ENCODE results near the gene TMC1.

Gene TMC1

DNA sequence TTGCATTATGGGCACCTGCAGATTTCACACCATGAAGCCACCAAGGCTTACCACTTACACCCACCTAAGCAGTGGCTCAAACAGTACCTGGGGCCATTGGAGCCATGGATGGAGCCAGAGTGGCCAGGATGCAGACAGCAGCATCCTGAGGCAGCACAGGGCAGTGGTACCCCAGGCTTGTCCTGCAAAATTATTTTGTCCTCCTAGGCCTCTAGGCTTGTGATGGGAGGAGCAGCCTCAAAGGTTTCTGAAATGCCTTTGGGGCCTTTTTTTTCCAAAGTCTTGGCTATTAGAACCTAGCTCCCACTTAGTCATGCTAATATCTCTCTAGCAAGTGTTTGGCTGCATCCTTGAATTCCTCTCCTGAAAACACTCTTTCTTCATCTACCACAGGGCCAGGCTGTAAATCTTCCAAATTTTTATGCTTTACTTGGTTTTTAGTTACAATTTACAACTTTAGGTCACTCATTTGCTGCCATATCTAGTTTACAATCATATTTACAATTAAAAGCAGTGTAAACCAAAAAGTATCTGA, 15.7 kb downstream of the TMC1 start:
- no peak for TF ChIP-seq EZH2phosphoT487 (IDR thresholded peaks at IDR 0.05; ENCODE audit: borderline replicate concordance, low read length)
- TF ChIP-seq, protein P1, sequence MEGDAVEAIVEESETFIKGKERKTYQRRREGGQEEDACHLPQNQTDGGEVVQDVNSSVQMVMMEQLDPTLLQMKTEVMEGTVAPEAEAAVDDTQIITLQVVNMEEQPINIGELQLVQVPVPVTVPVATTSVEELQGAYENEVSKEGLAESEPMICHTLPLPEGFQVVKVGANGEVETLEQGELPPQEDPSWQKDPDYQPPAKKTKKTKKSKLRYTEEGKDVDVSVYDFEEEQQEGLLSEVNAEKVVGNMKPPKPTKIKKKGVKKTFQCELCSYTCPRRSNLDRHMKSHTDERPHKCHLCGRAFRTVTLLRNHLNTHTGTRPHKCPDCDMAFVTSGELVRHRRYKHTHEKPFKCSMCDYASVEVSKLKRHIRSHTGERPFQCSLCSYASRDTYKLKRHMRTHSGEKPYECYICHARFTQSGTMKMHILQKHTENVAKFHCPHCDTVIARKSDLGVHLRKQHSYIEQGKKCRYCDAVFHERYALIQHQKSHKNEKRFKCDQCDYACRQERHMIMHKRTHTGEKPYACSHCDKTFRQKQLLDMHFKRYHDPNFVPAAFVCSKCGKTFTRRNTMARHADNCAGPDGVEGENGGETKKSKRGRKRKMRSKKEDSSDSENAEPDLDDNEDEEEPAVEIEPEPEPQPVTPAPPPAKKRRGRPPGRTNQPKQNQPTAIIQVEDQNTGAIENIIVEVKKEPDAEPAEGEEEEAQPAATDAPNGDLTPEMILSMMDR (IDR thresholded peaks at IDR 0.05; ENCODE audit: low read depth, low read length, poor library complexity, severe bottlenecking), result no peak
- H3K27me3 ChIP-seq (ENCODE audit: control insufficient read depth, low read length), result no peaks in the 10 kb centered on the region

DNA sequence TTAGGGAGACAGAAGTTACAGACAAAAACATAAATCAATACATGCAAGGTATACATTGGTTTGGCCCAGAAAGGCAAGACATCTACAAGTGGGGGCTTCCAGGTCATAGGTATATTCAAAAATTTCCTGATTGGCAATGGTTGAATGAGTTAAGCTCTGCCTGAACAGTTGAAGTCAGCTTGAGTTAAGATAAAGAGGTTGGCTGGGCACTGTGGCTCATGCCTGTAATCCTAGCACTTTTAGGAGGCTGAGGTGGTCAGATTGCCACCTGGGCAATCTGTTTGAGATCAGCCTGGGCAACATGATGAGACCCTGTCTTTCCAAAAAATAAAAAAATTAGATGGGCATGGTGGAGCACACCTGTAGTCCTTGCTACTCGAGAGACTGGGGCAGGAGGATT, 16.3 kb downstream of the TMC1 start:
- Histone ChIP-seq H3K4me1 (ENCODE audit: control insufficient read depth, low read length) (no peaks in the 10 kb centered on the region), H3K27ac (ENCODE audit: low read depth, low read length) (no peak overlapping the region), H3K79me2 (ENCODE audit: control insufficient read depth, low read length) (no peaks in the 10 kb centered on the region), H3K9me2 (replicated peaks; ENCODE audit: control insufficient read depth, low read length) (no peaks in the 10 kb centered on the region), H4K20me1 (ENCODE audit: control insufficient read depth, insufficient read depth, low read depth, low read length) (no peaks in the 10 kb centered on the region), H3K36me3 (ENCODE audit: control insufficient read depth, low read length) (no peaks in the 10 kb centered on the region), H3K4me3 (ENCODE audit: low read length) (no peak overlapping the region), H3K9me3 (ENCODE audit: control insufficient read depth, insufficient read depth, low read length) (no peaks in the 10 kb centered on the region), H3K4me2 (ENCODE audit: low read length) (no peak overlapping the region), H3F3A (ENCODE audit: control insufficient read depth, insufficient read depth) (no peaks in the 10 kb centered on the region), H3K27me3 (ENCODE audit: control insufficient read depth, low read length) (no peaks in the 10 kb centered on the region)
- TF ChIP-seq, protein P1 (IDR thresholded peaks at IDR 0.05; ENCODE audit: low read depth, low read length, poor library complexity, severe bottlenecking), result no peak
- no peak for TF ChIP-seq EZH2phosphoT487 (IDR thresholded peaks at IDR 0.05; ENCODE audit: borderline replicate concordance, low read length)

More for the DNA sequence above, 15.7 kb downstream of the TMC1 start:
- no peaks in the 10 kb centered on the region for H3K9me2 ChIP-seq (replicated peaks; ENCODE audit: control insufficient read depth, low read length)
- no peaks in the 10 kb centered on the region for H4K20me1 ChIP-seq (ENCODE audit: control insufficient read depth, insufficient read depth, low read depth, low read length)
- H3F3A ChIP-seq (ENCODE audit: control insufficient read depth, insufficient read depth), result no peaks in the 10 kb centered on the region
- H3K9me3 ChIP-seq (ENCODE audit: control insufficient read depth, insufficient read depth, low read length), result no peaks in the 10 kb centered on the region
- H3K27ac ChIP-seq (ENCODE audit: low read depth, low read length), result no peak overlapping the region
- no peak overlapping the region for H3K4me3 ChIP-seq (ENCODE audit: low read length)
- H3K36me3 ChIP-seq (ENCODE audit: control insufficient read depth, low read length), result no peaks in the 10 kb centered on the region
- no peak overlapping the region for H3K4me2 ChIP-seq (ENCODE audit: low read length)
- H3K79me2 ChIP-seq (ENCODE audit: control insufficient read depth, low read length), result no peaks in the 10 kb centered on the region
- no peaks in the 10 kb centered on the region for H3K4me1 ChIP-seq (ENCODE audit: control insufficient read depth, low read length)

DNA sequence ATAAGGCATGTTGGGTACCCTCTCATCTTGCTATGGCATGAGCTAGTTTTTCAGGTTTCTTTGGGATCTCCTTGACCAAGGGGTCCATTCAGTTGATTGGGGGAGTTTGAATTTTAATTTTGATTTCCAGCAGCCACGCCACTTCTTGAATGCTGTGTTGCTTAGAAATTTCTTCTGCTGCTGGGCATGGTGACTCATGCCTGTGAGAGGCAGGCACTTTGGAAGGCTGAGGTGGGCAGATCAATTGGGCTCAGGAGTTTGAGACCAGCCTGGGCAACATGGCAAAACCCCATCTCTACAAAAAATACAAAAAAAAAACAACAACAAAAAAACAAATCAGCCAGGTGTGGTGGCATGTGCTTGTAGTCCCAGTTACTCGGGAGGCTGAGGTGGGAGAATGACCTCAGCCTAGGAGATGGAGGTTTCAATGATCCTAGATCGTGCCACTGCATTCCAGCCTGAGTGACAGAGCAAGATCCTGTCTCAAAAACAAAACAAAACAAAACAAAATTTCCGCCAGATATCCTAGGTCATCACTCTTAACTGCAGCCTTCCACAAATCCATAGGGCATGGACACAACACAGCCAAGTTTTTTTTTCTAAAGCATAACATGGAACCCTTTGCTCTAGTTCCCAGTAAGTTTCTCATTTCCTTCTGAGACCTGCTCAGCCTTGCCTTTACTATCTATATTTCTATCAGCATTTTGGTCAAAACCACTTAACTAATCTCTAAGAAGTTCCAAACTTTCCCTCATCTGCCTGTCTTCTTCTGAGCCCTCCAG, 17.7 kb downstream of the TMC1 start:
- Histone ChIP-seq H3K4me2 (ENCODE audit: low read length) (no peak overlapping the region), H4K20me1 (ENCODE audit: control insufficient read depth, insufficient read depth, low read depth, low read length) (no peaks in the 10 kb centered on the region), H3K9me3 (ENCODE audit: control insufficient read depth, insufficient read depth, low read length) (no peaks in the 10 kb centered on the region), H3K36me3 (ENCODE audit: control insufficient read depth, low read length) (no peaks in the 10 kb centered on the region), H3K4me3 (ENCODE audit: low read length) (no peak overlapping the region), H3K9me2 (replicated peaks; ENCODE audit: control insufficient read depth, low read length) (no peaks in the 10 kb centered on the region), H3K27ac (ENCODE audit: low read depth, low read length) (no peak overlapping the region), H3F3A (ENCODE audit: control insufficient read depth, insufficient read depth) (no peaks in the 10 kb centered on the region), H3K4me1 (ENCODE audit: control insufficient read depth, low read length) (no peaks in the 10 kb centered on the region), H3K27me3 (ENCODE audit: control insufficient read depth, low read length) (no peaks in the 10 kb centered on the region), H3K79me2 (ENCODE audit: control insufficient read depth, low read length) (no peaks in the 10 kb centered on the region)
- TF ChIP-seq, protein P1 (IDR thresholded peaks at IDR 0.05; ENCODE audit: low read depth, low read length, poor library complexity, severe bottlenecking), result no peak
- no peak for TF ChIP-seq EZH2phosphoT487 (IDR thresholded peaks at IDR 0.05; ENCODE audit: borderline replicate concordance, low read length)
